Breast epithelium (tissue), 4 donors: Measurements from ENCODE around the gene SOX13. TPM values are rescaled to one million over a fixed set of nuclear protein-coding genes. Genes with fewer than 3 reads are reported as not detected.
"Not testable (repeated sequence)": the region's sequence is repeated elsewhere in the genome, so short reads cannot be mapped to it uniquely, and the experiment has no call there.

ENCODE experiments used
- DNase-seq, 2 donors: peaks; one replicate each; pipeline ENCODE4 v3.0.0-alpha.2; 2019; ENCODE audit warnings: low spot score in 2 of 2
- H3K27ac ChIP-seq, 2 donors: fragments of 200-600 bp; sonication (generic) in 1 of 2; one replicate each; pipeline ENCODE4 v1.5.1; 2016 to 2019; ENCODE audit warnings: mild to moderate bottlenecking in 1 of 2
- H3K27me3 ChIP-seq, 2 donors: fragments of 200-600 bp; sonication (generic) in 1 of 2; one replicate each; pipeline versions ENCODE4 v1.5.1 to v1.6.0; 2017 to 2019; ENCODE audit warnings: control low read depth in 1 of 2, mild to moderate bottlenecking in 1 of 2
- H3K36me3 ChIP-seq: fragments of 200-600 bp; one replicate; pipeline ENCODE4 v1.5.1; 2019
- H3K4me1 ChIP-seq, 2 donors: fragments of 200-600 bp; sonication (generic); one replicate each; pipeline ENCODE4 v1.5.1; 2016 to 2019; ENCODE audit warnings: control low read depth in 1 of 2
- H3K4me3 ChIP-seq, 3 donors: fragments of 200-600 bp; sonication (generic); 1 replicate in 2 of 3; 2 replicates in 1 of 3; pipeline ENCODE4 v1.5.1; 2016 to 2019; ENCODE audit warnings: mild to moderate bottlenecking in 3 of 3, moderate library complexity in 2 of 3
- H3K9me3 ChIP-seq, 2 donors: fragments of 200-600 bp; sonication (generic) in 1 of 2; one replicate each; pipeline ENCODE4 v1.5.1; 2016 to 2019; ENCODE audit warnings: control low read depth in 1 of 2
- POLR2A ChIP-seq: fragments of 450-650 bp; IDR thresholded peaks from one replicate; pipeline ENCODE4 v1.6.1; 2016; ENCODE audit warnings: antibody characterized with exemption, mild to moderate bottlenecking, moderate library complexity
- POLR2AphosphoS5 ChIP-seq, 3 donors: sonication (generic); formaldehyde crosslinking; IDR thresholded peaks; one replicate each; pipeline ENCODE4 v1.6.1; 2017; ENCODE audit warnings: antibody characterized with exemption in 3 of 3
- intact Hi-C: fragments of 100-400 bp; cut with DNase I; formaldehyde crosslinking; loops from one replicate; pipeline ENCODE4 v1.15.1; 2023; ENCODE audit warnings: low total_unique reads
- total RNA-seq, 3 donors: library from RNA; depleted of rRNA; stranded (reverse); fragments of >200 nt; gene quantifications; one replicate each; pipeline ENCODE4 v1.1.0, GENCODE V29; 2016
- TF ChIP-seq, protein P1 (sequence below), 3 donors: fragments of 450-650 bp; IDR thresholded peaks; one replicate each; pipeline ENCODE4 v1.5.1; 2016 to 2017; ENCODE audit warnings: antibody characterized with exemption in 3 of 3, mild to moderate bottlenecking in 3 of 3, moderate library complexity in 3 of 3

Gene SOX13
- total RNA-seq, 3 donors from 2014 or later = 22.9 to 34.7 (median 31.9) TPM

DNA sequence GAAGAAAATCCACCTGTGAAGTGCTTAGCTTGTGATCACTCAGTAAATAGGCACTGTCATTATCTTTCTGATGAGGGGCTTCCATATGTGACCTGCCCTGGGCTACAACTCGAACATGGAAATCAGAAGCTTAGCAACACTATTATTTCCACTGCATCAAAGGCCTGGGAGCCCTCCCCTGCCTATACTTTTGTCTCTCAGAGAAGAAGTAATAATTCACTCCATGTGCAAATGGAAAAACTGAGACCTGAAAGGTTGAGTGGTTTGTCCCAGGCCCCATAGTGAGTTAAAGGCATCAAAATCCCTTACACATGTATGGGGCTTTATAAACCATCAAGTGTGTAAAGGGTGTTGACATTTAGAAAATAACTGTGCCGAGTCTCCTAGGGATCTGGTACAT lies 20.9 kb downstream of the SOX13 start:
- H3K27ac ChIP-seq = peak overlapping the region; percentile 5 to 18
- H3K4me3 ChIP-seq = no peak overlapping the region
- no peaks in the 10 kb centered on the region for H3K9me3 ChIP-seq
- peaks cover 6 to 10% of the 10 kb centered on the region in 2 donors for H3K4me1 ChIP-seq
- DNase-seq = no peak
- no peaks in the 10 kb centered on the region for H3K27me3 ChIP-seq
- intact Hi-C loops = no loop called here
- TF ChIP-seq POLR2A (no peak), POLR2AphosphoS5 (IDR thresholded peaks at IDR 0.05) (no peak)
- TF ChIP-seq, protein P1, sequence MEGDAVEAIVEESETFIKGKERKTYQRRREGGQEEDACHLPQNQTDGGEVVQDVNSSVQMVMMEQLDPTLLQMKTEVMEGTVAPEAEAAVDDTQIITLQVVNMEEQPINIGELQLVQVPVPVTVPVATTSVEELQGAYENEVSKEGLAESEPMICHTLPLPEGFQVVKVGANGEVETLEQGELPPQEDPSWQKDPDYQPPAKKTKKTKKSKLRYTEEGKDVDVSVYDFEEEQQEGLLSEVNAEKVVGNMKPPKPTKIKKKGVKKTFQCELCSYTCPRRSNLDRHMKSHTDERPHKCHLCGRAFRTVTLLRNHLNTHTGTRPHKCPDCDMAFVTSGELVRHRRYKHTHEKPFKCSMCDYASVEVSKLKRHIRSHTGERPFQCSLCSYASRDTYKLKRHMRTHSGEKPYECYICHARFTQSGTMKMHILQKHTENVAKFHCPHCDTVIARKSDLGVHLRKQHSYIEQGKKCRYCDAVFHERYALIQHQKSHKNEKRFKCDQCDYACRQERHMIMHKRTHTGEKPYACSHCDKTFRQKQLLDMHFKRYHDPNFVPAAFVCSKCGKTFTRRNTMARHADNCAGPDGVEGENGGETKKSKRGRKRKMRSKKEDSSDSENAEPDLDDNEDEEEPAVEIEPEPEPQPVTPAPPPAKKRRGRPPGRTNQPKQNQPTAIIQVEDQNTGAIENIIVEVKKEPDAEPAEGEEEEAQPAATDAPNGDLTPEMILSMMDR (IDR thresholded peaks at IDR 0.05) = no peak
- H3K36me3 ChIP-seq = no peaks in the 10 kb centered on the region

DNA sequence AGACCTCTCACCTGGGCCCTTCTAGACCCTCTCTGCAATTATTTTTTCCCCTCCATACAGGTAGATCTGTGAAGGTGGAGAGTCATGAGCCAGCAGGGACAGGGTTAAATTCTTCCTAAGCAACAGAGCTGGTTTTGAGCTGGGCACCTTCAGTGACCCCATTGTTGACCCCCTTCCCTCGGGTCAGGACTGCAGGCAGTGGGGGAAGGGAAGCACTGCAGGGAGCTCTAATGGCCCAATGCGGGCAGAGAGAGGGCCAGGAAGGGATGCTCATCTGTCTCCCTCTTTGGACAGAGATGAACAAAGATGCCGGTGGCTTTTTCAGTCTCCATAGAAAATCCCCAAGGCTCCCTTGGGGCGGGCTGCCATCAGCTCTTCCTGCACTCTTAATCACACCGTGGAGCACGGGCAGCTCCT lies 21.4 kb downstream of the SOX13 start:
- no peak for DNase-seq
- Histone ChIP-seq H3K4me3 (no peak overlapping the region), H3K27me3 (no peaks in the 10 kb centered on the region), H3K9me3 (no peaks in the 10 kb centered on the region), H3K4me1 (peaks cover 3 to 5% of the 10 kb centered on the region in 2 donors), H3K36me3 (no peaks in the 10 kb centered on the region), H3K27ac (peak overlapping the region in 1 of 2 donors; percentile 32)
- TF ChIP-seq, protein P1 (IDR thresholded peaks at IDR 0.05) = no peak
- TF ChIP-seq POLR2A (no peak), POLR2AphosphoS5 (IDR thresholded peaks at IDR 0.05) (no peak)
- intact Hi-C loops = no loop called here

DNA sequence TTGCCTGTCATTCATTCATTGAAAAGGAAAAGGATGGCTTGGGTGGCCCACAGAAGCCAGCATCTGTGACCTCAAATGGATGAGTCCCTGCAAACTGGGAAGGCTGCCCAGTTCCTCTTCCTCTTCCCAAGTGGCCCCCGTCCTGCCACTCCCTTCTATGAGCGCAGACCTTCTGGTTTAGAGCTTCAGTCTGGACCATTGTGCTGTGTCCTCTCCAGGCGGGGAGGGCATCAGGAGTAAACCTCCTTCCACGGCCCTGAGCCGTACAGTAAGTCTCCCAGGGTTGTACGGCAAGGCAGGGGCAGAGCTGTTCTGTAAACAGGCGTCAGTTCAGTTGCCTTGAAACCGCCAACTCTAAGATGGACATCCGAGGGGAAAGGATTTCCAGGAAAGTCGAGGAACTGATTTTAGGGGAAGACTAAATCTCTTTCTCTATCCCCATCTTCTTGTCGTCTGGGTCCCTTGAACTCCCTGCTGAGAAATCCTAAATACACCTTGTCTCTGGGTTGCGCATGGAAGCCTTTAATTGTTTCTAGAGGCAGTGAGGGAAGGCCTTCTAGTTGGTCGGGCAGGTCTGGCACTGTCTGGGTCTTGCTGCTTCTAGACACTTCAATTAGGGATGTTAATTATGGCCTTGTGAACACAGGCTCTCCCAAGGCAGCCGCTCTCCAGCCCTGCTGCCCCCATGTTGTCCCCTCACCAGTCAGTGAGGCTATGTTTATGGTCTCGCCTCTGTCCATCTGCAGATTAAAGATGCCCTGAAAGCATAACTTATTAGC lies 22.1 kb downstream of the SOX13 start:
- no peak overlapping the region for H3K4me3 ChIP-seq
- H3K36me3 ChIP-seq = no peaks in the 10 kb centered on the region
- H3K9me3 ChIP-seq = no peaks in the 10 kb centered on the region
- DNase-seq = no peak
- H3K27ac ChIP-seq = peak overlapping the region in 1 of 2 donors; percentile 33
- TF ChIP-seq, protein P1 (IDR thresholded peaks at IDR 0.05) = no peak
- TF ChIP-seq POLR2A (no peak), POLR2AphosphoS5 (IDR thresholded peaks at IDR 0.05) (no peak)
- H3K4me1 ChIP-seq = no peaks in the 10 kb centered on the region
- H3K27me3 ChIP-seq = no peaks in the 10 kb centered on the region
- intact Hi-C loops = no loop called here

DNA sequence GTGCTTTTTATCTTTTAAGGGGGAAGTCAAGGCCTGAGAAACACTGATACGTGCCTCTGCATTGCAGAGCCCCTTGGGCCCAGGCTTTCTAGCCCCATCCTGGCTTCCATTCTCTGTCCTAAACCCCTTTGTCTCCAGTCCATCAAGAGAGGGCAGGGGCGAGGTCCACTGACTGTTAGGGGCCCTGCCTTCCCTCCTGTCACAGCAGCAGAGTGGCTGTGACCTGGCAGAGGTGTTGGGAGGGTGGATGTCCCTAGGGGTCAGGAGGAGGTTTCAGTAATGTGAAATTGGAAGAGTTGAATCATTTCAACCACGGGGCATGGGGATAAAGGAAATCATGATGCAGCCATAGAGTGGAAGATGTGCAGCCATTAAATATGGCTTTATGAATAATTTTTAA lies 24.0 kb downstream of the SOX13 start:
- no peaks in the 10 kb centered on the region for H3K4me1 ChIP-seq
- no peaks in the 10 kb centered on the region for H3K9me3 ChIP-seq
- H3K27ac ChIP-seq = no peak overlapping the region

DNA sequence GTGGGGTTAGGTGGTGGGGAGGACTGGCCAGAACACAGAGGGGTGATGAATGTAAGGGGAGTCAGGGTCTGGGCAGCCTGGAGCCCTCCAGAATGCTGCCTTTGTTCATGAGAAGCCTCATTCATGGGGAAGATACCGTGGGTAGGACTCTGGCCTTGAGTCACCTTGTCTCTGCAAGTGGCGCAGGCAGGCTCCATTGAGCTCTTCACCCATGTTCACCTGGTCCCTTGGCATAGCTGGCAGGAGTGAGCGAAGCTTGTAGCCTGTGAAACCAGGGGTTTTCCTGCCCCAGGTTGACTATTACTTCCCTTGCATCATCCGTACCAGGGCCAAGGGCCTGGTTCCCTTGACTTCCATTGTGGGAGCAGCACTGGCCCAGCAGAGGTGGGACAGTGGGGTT lies 25.8 kb downstream of the SOX13 start:
- intact Hi-C loops = no loop called here
- Histone ChIP-seq H3K9me3 (no peaks in the 10 kb centered on the region), H3K4me1 (peaks cover 4 to 16% of the 10 kb centered on the region in 2 donors), H3K27ac (no peak overlapping the region), H3K36me3 (no peaks in the 10 kb centered on the region), H3K27me3 (no peaks in the 10 kb centered on the region), H3K4me3 (no peak overlapping the region)
- no peak for DNase-seq
- TF ChIP-seq POLR2AphosphoS5 (IDR thresholded peaks at IDR 0.05) (no peak), POLR2A (no peak)
- TF ChIP-seq, protein P1 (IDR thresholded peaks at IDR 0.05) = no peak

More for the DNA sequence above, 24.0 kb downstream of the SOX13 start:
- Histone ChIP-seq H3K4me3 (no peak overlapping the region), H3K36me3 (no peaks in the 10 kb centered on the region), H3K27me3 (no peaks in the 10 kb centered on the region)
- no peak for DNase-seq
- intact Hi-C loops = no loop called here
- no peak for TF ChIP-seq POLR2A
- TF ChIP-seq, protein P1 (IDR thresholded peaks at IDR 0.05) = no peak

DNA sequence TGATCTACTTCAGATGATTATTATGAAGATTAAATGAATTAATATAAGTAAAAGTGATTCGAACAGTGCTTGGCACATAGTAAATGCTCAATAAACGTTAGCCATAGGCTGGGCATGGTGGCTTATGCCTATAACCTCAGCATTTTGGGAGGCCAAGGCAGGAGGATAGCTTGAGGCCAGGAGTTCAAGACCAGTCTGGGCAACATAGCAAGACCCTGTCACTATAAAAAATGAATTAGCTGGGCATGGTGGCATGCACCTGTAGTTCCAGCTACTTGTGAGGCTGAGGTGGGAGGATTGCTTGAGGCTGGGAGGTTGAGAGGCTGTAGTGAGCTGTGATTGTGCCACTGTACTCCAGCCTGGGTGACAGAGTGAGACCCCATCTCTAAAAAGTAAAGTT lies 26.8 kb downstream of the SOX13 start:
- H3K9me3 ChIP-seq, H3K36me3 ChIP-seq, H3K4me3 ChIP-seq, H3K27me3 ChIP-seq, intact Hi-C loops, DNase-seq: not testable (repeated sequence)
- peak overlapping the region in 1 of 2 donors; percentile 48 for H3K27ac ChIP-seq
- H3K4me1 ChIP-seq = peaks cover 10 to 26% of the 10 kb centered on the region in 2 donors
